Fibroblast of lung (primary cell): ENCODE results near the gene TUBG2.

Experiments
- EZH2 ChIP-seq: IDR thresholded peaks from 2 replicates; pipeline ENCODE4 v1.5.1; 2012; ENCODE audit warnings: low read length, control low read depth, mild to moderate bottlenecking; ENCODE audit errors: missing control alignments
- TF ChIP-seq, protein P1 (sequence below), 2 donors: IDR thresholded peaks in 1 of 2; conservative IDR thresholded peaks in 1 of 2; 1 replicate in 1 of 2; 2 replicates in 1 of 2; pipeline ENCODE4 v1.5.1; 2011 to 2012; ENCODE audit warnings: low read length in 2 of 2, control low read depth in 1 of 2, inconsistent platforms in 1 of 2, low read depth in 1 of 2, mild to moderate bottlenecking in 1 of 2

DNA sequence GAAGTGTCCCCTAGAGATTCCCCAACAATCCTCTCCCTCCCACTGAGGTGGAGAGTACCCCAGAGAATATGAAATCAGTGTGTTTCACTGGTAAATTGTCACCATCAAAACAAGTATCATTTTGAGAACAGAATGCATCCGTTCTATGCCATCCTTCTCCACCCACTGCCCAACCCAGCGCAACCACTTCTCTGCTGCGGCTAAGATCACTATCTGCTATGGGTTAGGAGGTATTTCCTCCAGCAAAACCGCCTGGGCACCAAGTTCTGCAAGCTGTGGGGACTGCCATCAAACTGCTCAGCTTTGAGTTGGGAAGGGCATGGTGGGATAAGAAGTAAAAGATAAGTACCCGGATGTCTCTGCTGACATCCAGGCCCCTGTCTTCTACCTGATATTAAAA is 47.6 kb downstream of the TUBG2 start:
- TF ChIP-seq, protein P1, sequence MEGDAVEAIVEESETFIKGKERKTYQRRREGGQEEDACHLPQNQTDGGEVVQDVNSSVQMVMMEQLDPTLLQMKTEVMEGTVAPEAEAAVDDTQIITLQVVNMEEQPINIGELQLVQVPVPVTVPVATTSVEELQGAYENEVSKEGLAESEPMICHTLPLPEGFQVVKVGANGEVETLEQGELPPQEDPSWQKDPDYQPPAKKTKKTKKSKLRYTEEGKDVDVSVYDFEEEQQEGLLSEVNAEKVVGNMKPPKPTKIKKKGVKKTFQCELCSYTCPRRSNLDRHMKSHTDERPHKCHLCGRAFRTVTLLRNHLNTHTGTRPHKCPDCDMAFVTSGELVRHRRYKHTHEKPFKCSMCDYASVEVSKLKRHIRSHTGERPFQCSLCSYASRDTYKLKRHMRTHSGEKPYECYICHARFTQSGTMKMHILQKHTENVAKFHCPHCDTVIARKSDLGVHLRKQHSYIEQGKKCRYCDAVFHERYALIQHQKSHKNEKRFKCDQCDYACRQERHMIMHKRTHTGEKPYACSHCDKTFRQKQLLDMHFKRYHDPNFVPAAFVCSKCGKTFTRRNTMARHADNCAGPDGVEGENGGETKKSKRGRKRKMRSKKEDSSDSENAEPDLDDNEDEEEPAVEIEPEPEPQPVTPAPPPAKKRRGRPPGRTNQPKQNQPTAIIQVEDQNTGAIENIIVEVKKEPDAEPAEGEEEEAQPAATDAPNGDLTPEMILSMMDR (conservative IDR thresholded peaks at IDR 0.05 in 1 of 2, IDR thresholded peaks at IDR 0.05 in 1 of 2; ENCODE audit: low read depth in 1 of 2, low read length in 2 of 2) = no peak
- TF ChIP-seq EZH2 = no peak
